Panc1 (cell line): Measurements from ENCODE around the gene CUL9. TPM values are rescaled to one million over a fixed set of nuclear protein-coding genes. Genes with fewer than 3 reads are reported as not detected.

Experiments used
- ATAC-seq: fragments of 200-7000 bp; cut with Tn5 transposase; 2 replicates; pipeline ENCODE4 v1.9.1; 2020; ENCODE audit warnings: mild to moderate bottlenecking, moderate library complexity
- BruUV-seq: library from RNA; stranded (reverse); fragments of 400-500 nt; replicated peaks from 2 replicates; lab custom pipeline; 2021; lab: Mats Ljungman, UMichigan
- CTCF ChIA-PET: fragments of 300-600 bp; sonication (Branson Sonifier 250); formaldehyde crosslinking; loops from one replicate; lab custom pipeline; 2022; ENCODE audit warnings: antibody characterized with exemption; lab: Charles Lee
- POLR2A ChIA-PET: fragments of 300-600 bp; sonication (Branson Sonifier 250); formaldehyde crosslinking; loops from one replicate; lab custom pipeline; 2022; ENCODE audit warnings: antibody characterized with exemption; lab: Charles Lee
- DNase-seq: peaks from one replicate; pipeline ENCODE4 v3.0.0-alpha.2; 2010; ENCODE audit warnings: low read depth, low spot score
- H3K27ac ChIP-seq: 2 replicates; pipeline ENCODE4 v1.5.1; 2011; ENCODE audit warnings: mild to moderate bottlenecking, low read length, inconsistent platforms
- H3K27me3 ChIP-seq: fragments of 200-500 bp; sonication (Bioruptor generic); 2 replicates; pipeline ENCODE4 v1.6.0; 2014; ENCODE audit warnings: low read length, inconsistent platforms; ENCODE audit not compliant: control insufficient read depth, insufficient read depth
- H3K36me3 ChIP-seq: fragments of 200-500 bp; sonication (Bioruptor generic); 2 replicates; pipeline ENCODE4 v1.5.1; 2014; ENCODE audit warnings: inconsistent platforms, mild to moderate bottlenecking, low read length, moderate library complexity; ENCODE audit not compliant: control insufficient read depth, insufficient read depth
- H3K4me1 ChIP-seq: 2 replicates; pipeline ENCODE4 v1.5.1; 2011; ENCODE audit warnings: inconsistent platforms, mild to moderate bottlenecking, low read length, moderate library complexity; ENCODE audit not compliant: control insufficient read depth, insufficient read depth
- H3K4me3 ChIP-seq, 2 experiments: 2 replicates each; pipeline ENCODE4 v1.5.1; 2011 to 2012; ENCODE audit warnings: low read depth in 2 of 2, low read length in 2 of 2, mild to moderate bottlenecking in 2 of 2, inconsistent platforms in 1 of 2, moderate library complexity in 1 of 2
- H3K9me3 ChIP-seq: fragments of 200-500 bp; sonication (Bioruptor generic); 2 replicates; pipeline ENCODE4 v1.5.1; 2014; ENCODE audit warnings: low read depth, mild to moderate bottlenecking, inconsistent platforms, low read length, moderate library complexity; ENCODE audit not compliant: control insufficient read depth, insufficient read depth
- POLR2AphosphoS5 ChIP-seq: IDR thresholded peaks from 2 replicates; pipeline ENCODE4 v1.6.1; 2012; ENCODE audit warnings: mild to moderate bottlenecking, low read depth, low read length, moderate library complexity
- REST ChIP-seq, 2 experiments: IDR thresholded peaks; 2 replicates each; pipeline ENCODE4 v1.6.1; 2011 to 2012; ENCODE audit warnings: low read depth in 2 of 2, control low read depth in 1 of 2, low read length in 1 of 2, mild to moderate bottlenecking in 1 of 2, moderate library complexity in 1 of 2; ENCODE audit not compliant: insufficient read depth in 1 of 2
- SIN3A ChIP-seq: IDR thresholded peaks from 2 replicates; pipeline ENCODE4 v1.6.1; 2012; ENCODE audit warnings: low read depth, mild to moderate bottlenecking, low read length, moderate library complexity, borderline replicate concordance; ENCODE audit not compliant: insufficient read depth
- TCF7L2 ChIP-seq: IDR thresholded peaks from 2 replicates; pipeline ENCODE4 v1.6.1; 2011; ENCODE audit warnings: mild to moderate bottlenecking, low read depth, low read length, inconsistent platforms
- in situ Hi-C: cut with HindIII; loops from 2 replicates; pipeline ENCODE4 v1.10.0; 2016; ENCODE audit warnings: low sequenced_read_pairs, low pct_unique_long_range_greater_than_20kb
- intact Hi-C: fragments of 100-400 bp; cut with micrococcal nuclease; formaldehyde crosslinking; loops from one replicate; pipeline ENCODE4 v1.10.0; 2022; ENCODE audit not compliant: unreplicated experiment
- total RNA-seq: library from RNA; stranded (reverse); gene quantifications from one replicate; pipeline ENCODE4 v1.2.1, GENCODE V29; 2021; ENCODE audit not compliant: unreplicated experiment
- TF ChIP-seq, protein P1 (sequence below): fragments of 450-650 bp; IDR thresholded peaks from 2 replicates; pipeline ENCODE4 v1.5.1; 2017; ENCODE audit warnings: mild to moderate bottlenecking

Gene CUL9
- total RNA-seq, 1 experiment from 2014 or later = 54.3 TPM

- CTCF ChIA-PET = no interaction called here
- Histone ChIP-seq H3K27ac (no peak overlapping the region), H3K27me3 (0 out of 2 replicates have a peak, but pooled peaks cover 2% of the 10 kb centered on the region), H3K36me3 (no peaks in the 10 kb centered on the region), H3K4me1 (peaks cover 9% of the 10 kb centered on the region), H3K9me3 (no peaks in the 10 kb centered on the region), H3K4me3 (no peak overlapping the region)
- ATAC-seq (no peak), DNase-seq (no peak)
- TF ChIP-seq TCF7L2 (no peak), SIN3A (no peak), REST (IDR thresholded peaks at IDR 0.05; ENCODE audit: insufficient read depth in 1 of 2, low read depth in 2 of 2, low read length in 1 of 2) (no peak), POLR2AphosphoS5 (no peak)
- TF ChIP-seq, protein P1, sequence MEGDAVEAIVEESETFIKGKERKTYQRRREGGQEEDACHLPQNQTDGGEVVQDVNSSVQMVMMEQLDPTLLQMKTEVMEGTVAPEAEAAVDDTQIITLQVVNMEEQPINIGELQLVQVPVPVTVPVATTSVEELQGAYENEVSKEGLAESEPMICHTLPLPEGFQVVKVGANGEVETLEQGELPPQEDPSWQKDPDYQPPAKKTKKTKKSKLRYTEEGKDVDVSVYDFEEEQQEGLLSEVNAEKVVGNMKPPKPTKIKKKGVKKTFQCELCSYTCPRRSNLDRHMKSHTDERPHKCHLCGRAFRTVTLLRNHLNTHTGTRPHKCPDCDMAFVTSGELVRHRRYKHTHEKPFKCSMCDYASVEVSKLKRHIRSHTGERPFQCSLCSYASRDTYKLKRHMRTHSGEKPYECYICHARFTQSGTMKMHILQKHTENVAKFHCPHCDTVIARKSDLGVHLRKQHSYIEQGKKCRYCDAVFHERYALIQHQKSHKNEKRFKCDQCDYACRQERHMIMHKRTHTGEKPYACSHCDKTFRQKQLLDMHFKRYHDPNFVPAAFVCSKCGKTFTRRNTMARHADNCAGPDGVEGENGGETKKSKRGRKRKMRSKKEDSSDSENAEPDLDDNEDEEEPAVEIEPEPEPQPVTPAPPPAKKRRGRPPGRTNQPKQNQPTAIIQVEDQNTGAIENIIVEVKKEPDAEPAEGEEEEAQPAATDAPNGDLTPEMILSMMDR = no peak
- no TSS peak for BruUV-seq
- in situ Hi-C loops = no loop called here
- POLR2A ChIA-PET = no interaction called here
- intact Hi-C loops = no loop called here
Observed at GRCh38 chr6:43271103-43271815, 89.3 kb downstream of the CUL9 start.

- no TSS peak for BruUV-seq
- H3K27me3 ChIP-seq = 0 out of 2 replicates have a peak, but pooled peaks cover 2% of the 10 kb centered on the region
- TF ChIP-seq REST (IDR thresholded peaks at IDR 0.05; ENCODE audit: insufficient read depth in 1 of 2, low read depth in 2 of 2, low read length in 1 of 2) (no peak), TCF7L2 (no peak), POLR2AphosphoS5 (no peak), SIN3A (no peak)
- TF ChIP-seq, protein P1 = no peak
- peaks cover 9% of the 10 kb centered on the region for H3K4me1 ChIP-seq
- ChIA-PET CTCF (no interaction called here), POLR2A (no interaction called here)
- H3K36me3 ChIP-seq = no peaks in the 10 kb centered on the region
- H3K27ac ChIP-seq = no peak overlapping the region
- in situ Hi-C loops (no loop called here), intact Hi-C loops (no loop called here)
- H3K4me3 ChIP-seq = no peak overlapping the region
- no peak for DNase-seq
- no peaks in the 10 kb centered on the region for H3K9me3 ChIP-seq
- no peak for ATAC-seq
Observed at GRCh38 chr6:43271944-43272343, 89.9 kb downstream of the CUL9 start.
